GM12865 (cell line): Measurements from ENCODE around the gene APCDD1L.

Experiments used
- DNase-seq: peaks from one replicate; pipeline ENCODE4 v3.0.0; 2010; ENCODE audit warnings: low read depth
- H3K4me3 ChIP-seq: 2 replicates; pipeline ENCODE4 v1.5.1; 2011; ENCODE audit warnings: mild to moderate bottlenecking, low read depth, low read length, control low read depth
- CTCF ChIP-seq: IDR thresholded peaks from 2 replicates; pipeline ENCODE4 v1.5.1; 2011; ENCODE audit warnings: low read length, control low read depth, low read depth, inconsistent platforms; ENCODE audit not compliant: insufficient read depth; ENCODE audit errors: missing control alignments

The APCDD1L gene

GRCh38 chr20:58486207-58486606, 29.0 kb downstream of the APCDD1L start:
- DNase-seq = no peak
- no peak overlapping the region for H3K4me3 ChIP-seq
- no peak for TF ChIP-seq CTCF

GRCh38 chr20:58485393-58485792, 29.8 kb downstream of the APCDD1L start:
- DNase-seq = no peak
- no peak overlapping the region for H3K4me3 ChIP-seq
- TF ChIP-seq CTCF = no peak

GRCh38 chr20:58483470-58483869, 31.7 kb downstream of the APCDD1L start:
- TF ChIP-seq CTCF = no peak
- no peak for DNase-seq

GRCh38 chr20:58483051-58483450, 32.1 kb downstream of the APCDD1L start:
- DNase-seq = no peak
- H3K4me3 ChIP-seq = no peak overlapping the region
- TF ChIP-seq CTCF = no peak

More at GRCh38 chr20:58483470-58483869, 31.7 kb downstream of the APCDD1L start:
- no peak overlapping the region for H3K4me3 ChIP-seq

- DNase-seq = no peak
- H3K4me3 ChIP-seq = no peak overlapping the region
- TF ChIP-seq CTCF = no peak
These were observed 32.8 kb downstream of the APCDD1L start for GRCh38 chr20:58482416-58482815.

GRCh38 chr20:58481481-58482021, 33.6 kb downstream of the APCDD1L start:
- peak; percentile 57 for TF ChIP-seq CTCF
- DNase-seq = peak; percentile 60
- H3K4me3 ChIP-seq = no peak overlapping the region

- DNase-seq = no peak
- no peak for TF ChIP-seq CTCF
- no peak overlapping the region for H3K4me3 ChIP-seq
These were observed 34.5 kb downstream of the APCDD1L start for GRCh38 chr20:58480551-58481336.
